COLO829 (cell line): Measurements from ENCODE around the gene IL27RA.

Experiments used
- DNase-seq: peaks from one replicate; pipeline ENCODE4 v3.0.0; 2012; ENCODE audit warnings: low spot score

The IL27RA gene

GRCh38 chr19:14031719-14032480 lies at the start of gene IL27RA:
Gene IL27RA, plus strand, starts transcription at chr19:14031762. Its CDS starts 111 bp downstream, at chr19:14031873.
- DNase-seq: no peak

- no peak for DNase-seq
These were observed 49.5 kb upstream of the IL27RA start for GRCh38 chr19:13981988-13982501.

DNA sequence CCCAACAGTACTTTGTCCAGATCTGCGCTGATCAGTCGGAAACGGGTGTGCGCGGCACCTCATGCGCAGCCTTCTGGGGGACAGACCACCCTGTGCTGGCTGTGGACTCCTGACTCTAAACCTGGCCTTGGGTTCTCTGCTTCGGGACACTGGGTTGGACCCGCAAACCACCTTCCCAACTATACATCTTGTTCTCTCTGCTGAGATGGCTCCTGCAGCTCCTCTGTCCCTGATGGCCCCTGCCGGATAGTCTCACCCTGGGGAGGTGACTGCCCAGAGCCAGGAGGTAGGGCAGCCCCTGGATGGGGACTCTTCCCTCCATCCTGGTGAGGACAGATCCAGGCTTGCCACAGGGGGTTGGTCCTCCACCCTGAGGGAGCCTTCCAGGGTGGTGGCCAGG lies 48.8 kb upstream of the IL27RA start:
- no peak for DNase-seq

DNA sequence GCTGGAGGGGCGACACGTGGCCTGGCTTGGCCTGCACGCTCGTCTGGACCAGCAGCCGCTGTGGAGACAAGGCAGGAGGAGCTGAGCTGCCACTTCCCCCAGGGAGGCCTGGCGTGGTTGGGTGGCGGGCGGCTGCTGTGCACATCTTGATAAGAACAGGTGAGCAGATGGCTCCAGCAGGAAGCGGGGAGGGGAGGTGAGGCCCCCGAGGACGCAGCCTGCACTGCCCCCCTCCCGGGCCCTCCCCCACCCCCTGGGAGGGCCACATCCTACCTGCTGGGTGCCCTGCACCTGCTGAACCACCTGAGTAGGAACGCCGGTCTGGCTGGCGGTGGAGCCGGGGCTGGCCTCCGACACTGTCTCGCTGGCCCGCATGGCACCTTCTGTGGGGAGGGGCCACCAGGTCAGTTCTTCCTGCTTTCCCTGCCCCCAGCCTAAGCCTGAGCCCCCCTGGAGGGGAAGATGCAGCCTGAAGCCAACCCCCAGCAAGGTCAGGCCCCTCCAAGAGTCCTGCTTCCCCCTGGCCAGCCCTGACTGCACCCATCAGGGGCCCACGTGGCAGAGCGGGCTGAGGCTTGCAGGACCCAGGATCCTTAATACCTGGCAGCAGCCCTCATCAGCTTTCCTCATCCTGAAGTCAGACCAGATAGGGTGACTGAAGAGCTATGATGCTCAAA lies 48.2 kb upstream of the IL27RA start:
- DNase-seq: no peak

DNA sequence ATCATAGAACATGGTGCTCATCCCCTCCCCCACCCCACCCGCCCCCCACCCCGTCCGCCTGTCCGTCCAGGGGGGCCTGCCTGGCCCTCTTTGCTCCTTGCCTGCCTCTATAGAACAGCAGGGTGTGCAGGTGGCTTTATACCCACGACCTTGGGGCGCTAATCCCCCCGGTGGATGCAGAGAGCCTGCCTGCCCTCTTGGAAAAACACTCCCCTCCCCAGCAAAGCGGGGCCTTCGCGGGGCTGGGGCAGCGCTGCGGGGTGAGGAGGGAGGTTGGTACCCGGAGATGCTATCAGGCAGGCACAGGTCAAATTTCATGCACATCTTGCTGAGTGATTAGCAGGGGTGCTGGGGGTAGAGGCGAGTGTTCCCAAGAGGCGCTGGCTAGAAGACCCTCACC lies 47.4 kb upstream of the IL27RA start:
- no peak for DNase-seq

DNA sequence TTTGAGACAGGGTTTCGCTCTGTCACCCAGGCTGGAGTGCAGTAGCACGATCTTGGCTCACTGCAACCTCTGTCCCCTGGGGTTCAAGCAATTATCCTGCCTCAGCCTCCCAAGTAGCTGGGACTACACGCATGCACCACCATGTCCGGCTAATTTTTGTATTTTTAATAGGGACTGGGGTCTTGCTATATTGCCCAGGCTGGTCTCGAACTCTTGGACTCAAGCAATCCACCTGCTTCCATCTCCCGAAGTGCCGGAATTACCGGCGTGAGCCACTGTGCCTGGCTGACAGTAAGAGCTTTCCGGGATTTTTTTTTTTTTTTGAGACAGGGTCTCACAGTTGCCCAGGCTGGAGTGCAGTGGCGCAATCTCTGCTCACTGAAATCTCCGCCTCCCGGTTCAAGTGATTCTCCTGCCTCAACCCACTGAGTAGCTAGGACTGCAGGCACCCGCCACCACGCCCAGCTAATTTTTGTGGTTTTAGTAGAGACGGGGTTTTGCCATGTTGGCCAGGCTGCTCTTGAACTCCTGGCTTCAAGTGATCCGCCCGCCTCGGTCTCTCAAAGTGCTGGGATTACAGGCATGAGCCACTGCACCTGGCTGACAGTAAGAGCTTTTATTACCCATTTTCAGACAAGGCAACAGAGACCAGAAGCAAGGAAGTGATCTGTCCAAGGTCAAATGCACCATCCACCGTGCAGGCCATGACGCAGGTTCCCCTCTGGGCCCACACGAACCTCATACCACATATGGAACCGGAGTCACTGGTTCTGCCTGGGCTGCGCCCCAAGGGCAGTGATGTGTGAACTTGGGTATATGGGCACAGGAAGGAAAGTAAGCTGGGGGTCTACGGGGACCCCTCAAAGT lies 46.5 kb upstream of the IL27RA start:
- no peak for DNase-seq

DNA sequence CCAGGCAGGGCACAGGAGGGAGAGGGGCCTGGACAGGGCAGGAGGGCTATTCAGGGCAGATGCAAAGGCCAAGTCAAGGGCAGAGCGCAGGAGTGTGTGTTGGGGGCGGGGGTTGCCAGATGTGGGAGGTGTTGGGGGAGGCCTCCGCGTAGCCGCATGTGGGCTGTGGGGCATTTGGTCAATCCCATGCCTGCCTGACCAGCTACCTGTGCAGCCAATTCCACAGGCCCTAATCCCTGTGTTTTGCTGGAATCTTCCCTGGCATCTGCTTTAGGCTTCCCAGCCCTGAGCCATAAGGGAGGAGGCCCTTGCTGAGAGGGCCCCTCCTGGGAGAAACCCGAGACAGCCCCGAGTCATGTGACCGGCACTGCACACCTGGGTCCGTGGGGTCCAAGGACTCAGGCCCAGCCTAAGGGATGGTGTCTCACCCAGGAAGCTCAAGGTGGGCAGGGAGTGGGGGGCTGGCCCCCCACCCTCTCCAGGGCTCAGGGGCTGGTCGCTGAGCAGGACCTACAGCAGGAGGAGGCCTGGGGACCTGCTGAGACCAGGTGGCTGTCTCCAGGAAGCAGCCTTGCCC lies 45.7 kb upstream of the IL27RA start:
- no peak for DNase-seq

DNA sequence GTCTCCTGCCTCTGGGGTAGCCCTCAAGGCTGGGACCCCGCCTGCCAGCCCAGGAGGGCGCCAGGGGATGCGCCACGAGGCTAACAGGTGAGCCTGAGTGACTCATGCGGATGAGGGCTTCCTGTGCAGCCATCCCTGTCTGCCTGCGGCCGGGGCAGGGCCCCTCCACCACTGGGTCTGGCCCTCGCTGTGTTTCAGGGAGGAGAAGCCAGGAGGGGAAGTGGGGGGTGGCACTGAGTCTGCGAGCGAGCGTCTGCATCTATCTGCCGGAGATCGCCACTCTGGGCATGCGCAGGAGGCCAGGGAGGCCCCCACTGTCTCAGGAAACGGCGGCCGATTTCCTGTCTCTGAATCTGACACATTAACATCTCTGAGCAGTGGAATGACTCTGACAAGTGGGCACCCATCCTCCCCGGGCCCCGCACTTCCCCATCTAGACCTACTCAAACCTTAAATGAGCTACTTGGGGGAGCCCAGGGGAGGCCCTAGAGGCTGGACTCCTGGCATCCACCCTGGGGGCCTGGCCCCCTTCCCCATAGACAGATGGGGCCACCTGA lies 45.1 kb upstream of the IL27RA start:
- DNase-seq: no peak

GRCh38 chr19:13987101-13987890 lies 44.3 kb upstream of the IL27RA start:
- DNase-seq: no peak

GRCh38 chr19:13989487-13989886 lies 42.1 kb upstream of the IL27RA start:
- DNase-seq: no peak

- no peak for DNase-seq
These were observed 41.5 kb upstream of the IL27RA start for GRCh38 chr19:13990085-13990484.

- no peak for DNase-seq
These were observed 39.5 kb upstream of the IL27RA start for GRCh38 chr19:13992025-13992424.

- DNase-seq: no peak
These were observed 37.8 kb upstream of the IL27RA start for GRCh38 chr19:13993590-13994300.

DNA sequence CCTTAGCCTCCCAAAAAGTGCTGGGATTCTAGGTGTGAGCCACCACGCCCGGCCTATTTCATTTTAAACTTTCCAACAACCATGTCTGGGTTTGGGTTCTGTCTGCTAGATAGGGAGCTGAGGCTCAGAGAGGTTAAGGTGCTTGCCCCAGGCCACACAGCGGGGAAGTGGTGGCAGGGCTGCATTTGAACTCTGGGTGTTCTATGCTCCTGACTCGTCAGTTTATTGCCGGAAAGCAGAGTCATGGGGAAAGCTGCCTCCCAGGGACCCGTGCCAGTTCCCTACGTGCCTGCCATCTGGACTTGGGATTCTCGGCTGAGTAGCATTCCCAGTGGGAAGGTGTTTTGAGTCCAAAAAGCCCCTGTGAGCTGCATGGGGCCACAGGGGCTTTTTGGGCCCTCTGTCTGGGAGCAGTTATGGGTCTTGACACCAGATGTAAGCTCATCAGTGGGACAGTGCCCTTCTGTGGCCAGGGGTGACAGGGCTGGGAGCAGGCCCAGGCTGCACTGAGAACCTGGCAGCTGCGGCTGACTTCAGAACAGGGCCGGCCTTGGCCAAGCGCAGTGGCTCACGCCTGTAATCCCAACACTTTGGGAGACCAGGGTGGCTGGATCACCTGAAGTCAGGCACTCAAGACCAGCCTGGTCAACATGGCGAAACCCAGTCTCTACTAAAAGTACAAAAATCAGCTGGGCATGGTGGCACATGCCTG lies 36.4 kb upstream of the IL27RA start:
- DNase-seq: no peak

DNA sequence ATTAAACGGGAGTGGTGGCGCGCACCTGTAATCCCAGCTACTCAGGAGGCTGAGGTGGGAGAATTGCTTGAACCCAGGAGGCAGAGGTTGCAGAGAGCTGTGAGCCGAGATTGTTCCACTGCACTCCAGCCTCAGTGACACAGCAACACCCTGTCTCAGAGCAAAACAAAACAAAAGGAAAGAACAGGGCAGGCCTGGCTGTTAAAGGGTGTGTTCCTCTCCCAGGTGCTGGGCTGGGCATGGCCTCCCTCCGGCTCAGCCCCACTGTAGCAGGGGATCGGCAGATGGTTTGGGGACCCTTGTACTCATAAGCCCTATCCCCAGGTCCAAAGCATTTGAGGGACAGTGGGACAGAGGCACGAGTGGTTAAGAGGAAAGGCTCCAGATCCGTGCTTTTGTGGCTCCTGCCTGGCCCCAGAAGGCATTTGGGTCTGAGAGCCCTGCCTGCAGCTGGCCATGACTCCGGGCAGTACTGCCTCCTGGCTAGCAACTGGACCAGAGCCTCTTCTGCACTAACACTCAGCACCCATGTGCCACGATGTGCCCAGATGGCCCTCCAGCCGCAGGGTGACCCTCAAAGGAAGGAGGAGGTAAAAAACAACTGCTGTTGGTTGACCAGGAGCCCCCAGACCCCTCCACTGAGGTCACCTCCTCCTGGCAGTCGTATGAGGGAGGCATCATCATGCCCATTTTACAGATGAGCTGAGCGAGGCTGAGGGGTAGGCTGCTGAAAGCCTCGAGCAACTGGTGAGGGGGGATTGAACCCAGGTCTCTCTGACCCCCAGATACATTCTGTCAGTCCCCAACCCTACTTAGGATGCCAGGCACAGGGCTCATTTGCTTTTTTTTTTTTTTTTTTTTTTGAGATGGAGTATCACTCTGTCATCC lies 35.4 kb upstream of the IL27RA start:
- DNase-seq: no peak

DNA sequence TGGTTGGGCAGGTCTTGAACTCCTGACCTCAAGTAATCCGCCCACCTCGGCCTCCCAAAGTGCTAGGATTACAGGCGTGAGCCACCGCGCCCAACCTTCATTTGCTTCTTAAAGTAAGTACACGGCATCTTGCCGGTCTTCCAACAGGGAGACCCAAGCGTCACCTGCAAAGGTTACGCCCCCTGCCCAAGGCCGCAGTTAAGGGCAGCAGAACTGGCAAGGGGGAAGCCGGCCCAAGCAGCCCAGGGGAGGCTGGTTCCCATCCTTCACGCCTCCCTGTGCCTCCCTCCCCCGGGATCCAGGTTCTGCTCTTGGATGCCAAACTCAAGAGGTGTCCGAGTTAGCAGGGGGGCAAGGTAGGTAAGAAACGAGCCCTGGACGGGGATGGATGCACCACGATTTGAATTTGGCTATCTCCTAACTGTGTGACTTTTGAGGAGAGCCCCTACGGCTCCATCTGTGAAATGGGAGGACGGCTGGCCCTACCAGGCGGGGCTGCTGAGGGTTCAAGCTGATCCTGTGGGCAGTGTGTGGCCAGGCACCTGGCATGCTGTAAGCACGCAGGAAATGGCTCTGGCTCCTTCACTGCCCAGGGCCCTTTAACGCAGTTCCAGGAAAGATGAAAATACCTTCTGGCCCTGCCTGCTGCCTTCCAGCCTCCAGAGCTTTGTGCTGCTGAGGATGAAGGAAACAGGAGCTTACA lies 34.5 kb upstream of the IL27RA start:
- no peak for DNase-seq

- no peak for DNase-seq
These were observed 34.0 kb upstream of the IL27RA start for GRCh38 chr19:13997631-13997962.

- DNase-seq: no peak
These were observed 33.1 kb upstream of the IL27RA start for GRCh38 chr19:13998426-13998825.
